Measurements from ENCODE around the gene CHRM4.
A peak's percentile ranks its signal among the peaks of the same experiment; 100 is the strongest.
"Not testable (repeated sequence)": the region's sequence is repeated elsewhere in the genome, so short reads cannot be mapped to it uniquely, and the experiment has no call there.

Gene CHRM4

DNA sequence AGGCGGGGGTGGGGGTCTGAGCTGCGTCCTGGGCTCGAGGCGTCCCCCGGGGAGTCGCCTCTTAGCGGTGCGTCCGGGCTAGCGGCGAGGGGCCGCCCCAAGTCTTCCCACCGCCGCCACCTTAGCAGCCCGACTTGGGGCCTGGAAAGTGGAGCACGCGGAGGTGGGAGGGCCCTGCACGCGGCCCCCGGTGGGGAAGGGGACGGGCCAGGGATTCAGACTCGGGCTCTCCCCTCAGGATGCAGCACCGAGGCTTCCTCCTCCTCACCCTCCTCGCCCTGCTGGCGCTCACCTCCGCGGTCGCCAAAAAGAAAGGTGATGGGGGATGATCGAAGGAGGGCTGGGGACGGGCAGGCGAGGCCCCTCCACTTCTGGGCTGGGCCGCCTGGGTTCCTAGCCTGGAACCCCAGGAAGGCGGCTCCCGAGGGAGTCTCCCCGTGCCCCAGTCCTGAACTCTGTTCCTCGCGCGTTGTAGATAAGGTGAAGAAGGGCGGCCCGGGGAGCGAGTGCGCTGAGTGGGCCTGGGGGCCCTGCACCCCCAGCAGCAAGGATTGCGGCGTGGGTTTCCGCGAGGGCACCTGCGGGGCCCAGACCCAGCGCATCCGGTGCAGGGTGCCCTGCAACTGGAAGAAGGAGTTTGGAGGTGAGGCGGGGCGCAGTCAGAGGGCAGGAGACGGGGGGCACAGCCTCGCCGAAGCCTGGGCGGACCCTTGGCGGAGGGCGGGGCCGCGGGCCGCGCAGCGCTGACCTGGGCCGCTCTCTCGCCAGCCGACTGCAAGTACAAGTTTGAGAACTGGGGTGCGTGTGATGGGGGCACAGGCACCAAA lies 9.5 kb downstream of the CHRM4 start:
- Mint-ChIP-seq H3K4me3 (peak overlapping the region; percentile 62), H3K9me3 (no peaks in the 10 kb centered on the region), H3K4me1 (ENCODE audit: low read depth) (peaks cover 33% of the 10 kb centered on the region), H3K36me3 (ENCODE audit: low read depth) (peaks cover 31% of the 10 kb centered on the region), H3K27ac (no peak overlapping the region), H3K27me3 (peaks cover 60% of the 10 kb centered on the region)
- intact Hi-C loops (cut with micrococcal nuclease): no loop called here

DNA sequence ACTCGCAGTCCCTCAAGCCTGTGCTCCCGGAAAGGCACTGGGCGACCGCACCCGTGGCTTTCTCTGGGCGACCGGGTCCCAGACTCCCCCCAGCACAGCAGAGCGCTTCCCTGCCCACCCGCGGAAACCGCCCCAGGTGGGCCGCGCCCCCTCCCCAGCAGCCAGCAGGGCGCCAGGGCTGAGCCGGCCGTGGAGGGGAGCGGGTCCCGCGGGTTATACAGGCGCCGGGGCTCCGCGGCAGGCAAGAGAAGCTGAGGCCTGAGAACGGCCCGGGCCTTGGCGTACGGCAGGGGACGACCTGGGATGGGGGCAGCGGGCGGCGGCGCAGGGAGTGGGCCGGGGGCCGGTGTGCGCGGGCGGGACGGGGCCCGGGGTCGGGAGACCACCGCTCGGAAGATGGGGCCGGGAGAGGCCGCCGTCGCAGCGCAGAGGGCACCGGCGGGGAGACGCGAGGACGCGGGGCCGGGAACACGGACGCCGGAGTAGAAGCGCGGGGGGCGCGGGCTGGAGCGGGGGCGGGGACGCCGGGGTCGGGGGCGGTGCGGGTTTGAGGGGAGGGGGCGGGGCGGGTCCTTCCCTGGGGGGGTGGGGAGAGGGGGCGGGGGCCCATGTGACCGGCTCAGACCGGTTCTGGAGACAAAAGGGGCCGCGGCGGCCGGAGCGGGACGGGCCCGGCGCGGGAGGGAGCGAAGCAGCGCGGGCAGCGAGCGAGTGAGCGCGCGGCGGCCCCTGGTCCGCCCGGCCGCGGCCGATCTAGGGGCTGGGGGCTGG lies 10.3 kb downstream of the CHRM4 start, which contains the start of gene MDK:
TSS of gene MDK (plus strand) at position 622 of the 771 bp plus-strand sequence. CDS start 389 bp downstream, outside the sequence.
- no peaks in the 10 kb centered on the region for H3K9me3 Mint-ChIP-seq
- intact Hi-C loops (cut with micrococcal nuclease): no loop called here
- peaks cover 52% of the 10 kb centered on the region for H3K27me3 Mint-ChIP-seq
- H3K4me1 Mint-ChIP-seq (ENCODE audit: low read depth): peaks cover 33% of the 10 kb centered on the region
- peak within 1 kb of the TSS; percentile 81 for H3K4me3 Mint-ChIP-seq
- H3K36me3 Mint-ChIP-seq (ENCODE audit: low read depth): peaks cover 39% of the 10 kb centered on the region
- peak within 1 kb of the TSS; percentile 60 for H3K27ac Mint-ChIP-seq

GRCh38 chr11:46380340-46381047 lies 11.1 kb downstream of the CHRM4 start:
- Mint-ChIP-seq H3K36me3 (ENCODE audit: low read depth) (peaks cover 46% of the 10 kb centered on the region), H3K4me3 (peak overlapping the region; percentile 81), H3K27ac (peak overlapping the region; percentile 60), H3K4me1 (ENCODE audit: low read depth) (peaks cover 33% of the 10 kb centered on the region), H3K27me3 (peaks cover 46% of the 10 kb centered on the region), H3K9me3 (no peaks in the 10 kb centered on the region)
- intact Hi-C loops (cut with micrococcal nuclease): no loop called here

DNA sequence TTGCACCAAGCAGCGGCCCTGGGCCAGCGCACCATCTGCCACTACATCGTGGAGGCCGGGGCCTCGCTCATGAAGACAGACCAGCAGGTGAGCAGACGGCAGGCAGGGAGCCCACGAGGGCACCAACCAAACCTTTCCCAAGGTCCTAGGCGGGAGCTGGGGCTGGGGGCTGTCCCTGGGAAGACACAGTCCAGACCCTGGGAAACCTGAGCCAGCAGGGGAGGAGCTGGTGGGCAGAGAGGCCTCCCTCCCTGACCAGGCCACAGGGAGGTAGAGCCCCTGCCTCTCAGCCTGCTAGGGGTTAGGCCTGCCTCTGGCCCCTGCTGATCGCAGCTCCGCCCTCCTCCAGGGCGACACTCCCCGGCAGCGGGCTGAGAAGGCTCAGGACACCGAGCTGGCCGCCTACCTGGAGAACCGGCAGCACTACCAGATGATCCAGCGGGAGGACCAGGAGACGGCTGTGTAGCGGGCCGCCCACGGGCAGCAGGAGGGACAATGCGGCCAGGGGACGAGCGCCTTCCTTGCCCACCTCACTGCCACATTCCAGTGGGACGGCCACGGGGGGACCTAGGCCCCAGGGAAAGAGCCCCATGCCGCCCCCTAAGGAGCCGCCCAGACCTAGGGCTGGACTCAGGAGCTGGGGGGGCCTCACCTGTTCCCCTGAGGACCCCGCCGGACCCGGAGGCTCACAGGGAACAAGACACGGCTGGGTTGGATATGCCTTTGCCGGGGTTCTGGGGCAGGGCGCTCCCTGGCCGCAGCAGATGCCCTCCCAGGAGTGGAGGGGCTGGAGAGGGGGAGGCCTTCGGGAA lies 11.9 kb downstream of the CHRM4 start:
- Mint-ChIP-seq H3K27me3 (peaks cover 38% of the 10 kb centered on the region), H3K4me1 (ENCODE audit: low read depth) (peaks cover 33% of the 10 kb centered on the region), H3K36me3 (ENCODE audit: low read depth) (peaks cover 54% of the 10 kb centered on the region)
- H3K27ac Mint-ChIP-seq; H3K9me3 Mint-ChIP-seq; H3K4me3 Mint-ChIP-seq; intact Hi-C loops (cut with micrococcal nuclease): not testable (repeated sequence)

GRCh38 chr11:46378811-46379481 lies 12.6 kb downstream of the CHRM4 start:
- peaks cover 62% of the 10 kb centered on the region for H3K36me3 Mint-ChIP-seq (ENCODE audit: low read depth)
- H3K27ac Mint-ChIP-seq: no peak overlapping the region
- H3K9me3 Mint-ChIP-seq: no peaks in the 10 kb centered on the region
- H3K4me3 Mint-ChIP-seq: no peak overlapping the region
- H3K27me3 Mint-ChIP-seq: peaks cover 30% of the 10 kb centered on the region
- H3K4me1 Mint-ChIP-seq (ENCODE audit: low read depth): peaks cover 33% of the 10 kb centered on the region
- intact Hi-C loops (cut with micrococcal nuclease): no loop called here

- H3K36me3 Mint-ChIP-seq (ENCODE audit: low read depth): peaks cover 68% of the 10 kb centered on the region
- peaks cover 24% of the 10 kb centered on the region for H3K27me3 Mint-ChIP-seq
- H3K27ac Mint-ChIP-seq: no peak overlapping the region
- H3K4me1 Mint-ChIP-seq (ENCODE audit: low read depth): peaks cover 33% of the 10 kb centered on the region
- intact Hi-C loops (cut with micrococcal nuclease): no loop called here
- no peaks in the 10 kb centered on the region for H3K9me3 Mint-ChIP-seq
- no peak overlapping the region for H3K4me3 Mint-ChIP-seq
Measured at GRCh38 chr11:46378296-46378695, 13.3 kb downstream of the CHRM4 start.

- intact Hi-C loops (cut with micrococcal nuclease): no loop called here
- H3K4me1 Mint-ChIP-seq (ENCODE audit: low read depth): peaks cover 34% of the 10 kb centered on the region
- H3K9me3 Mint-ChIP-seq: no peaks in the 10 kb centered on the region
Measured at GRCh38 chr11:46377831-46378230, 13.7 kb downstream of the CHRM4 start.

DNA sequence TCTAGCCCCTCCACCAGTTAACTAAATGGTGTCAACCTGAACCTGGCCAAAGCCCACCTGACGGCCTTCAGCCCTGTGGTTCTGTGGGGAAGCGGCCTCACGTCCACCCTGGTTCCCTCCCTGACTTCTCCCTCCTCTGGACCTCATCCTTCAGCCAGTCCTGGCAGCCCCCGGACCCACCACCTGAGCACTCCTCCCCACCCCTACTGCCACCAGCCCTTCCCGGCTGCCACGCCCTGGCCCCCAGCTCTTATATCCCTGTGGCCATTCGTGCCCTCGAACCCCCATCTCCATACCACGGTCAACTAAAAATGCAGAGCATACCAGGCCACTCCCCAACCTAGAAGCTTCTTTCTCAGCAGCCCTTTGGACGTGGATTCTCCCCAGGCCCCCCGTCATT lies 14.3 kb downstream of the CHRM4 start:
- no peak overlapping the region for H3K4me3 Mint-ChIP-seq
- H3K4me1 Mint-ChIP-seq (ENCODE audit: low read depth): peaks cover 37% of the 10 kb centered on the region
- peaks cover 78% of the 10 kb centered on the region for H3K36me3 Mint-ChIP-seq (ENCODE audit: low read depth)
- H3K9me3 Mint-ChIP-seq: no peaks in the 10 kb centered on the region
- intact Hi-C loops (cut with micrococcal nuclease): no loop called here
- peaks cover 15% of the 10 kb centered on the region for H3K27me3 Mint-ChIP-seq
- H3K27ac Mint-ChIP-seq: no peak overlapping the region

More at GRCh38 chr11:46377831-46378230, 13.7 kb downstream of the CHRM4 start:
- Mint-ChIP-seq H3K4me3 (no peak overlapping the region), H3K36me3 (ENCODE audit: low read depth) (peaks cover 73% of the 10 kb centered on the region), H3K27ac (no peak overlapping the region), H3K27me3 (peaks cover 19% of the 10 kb centered on the region)

DNA sequence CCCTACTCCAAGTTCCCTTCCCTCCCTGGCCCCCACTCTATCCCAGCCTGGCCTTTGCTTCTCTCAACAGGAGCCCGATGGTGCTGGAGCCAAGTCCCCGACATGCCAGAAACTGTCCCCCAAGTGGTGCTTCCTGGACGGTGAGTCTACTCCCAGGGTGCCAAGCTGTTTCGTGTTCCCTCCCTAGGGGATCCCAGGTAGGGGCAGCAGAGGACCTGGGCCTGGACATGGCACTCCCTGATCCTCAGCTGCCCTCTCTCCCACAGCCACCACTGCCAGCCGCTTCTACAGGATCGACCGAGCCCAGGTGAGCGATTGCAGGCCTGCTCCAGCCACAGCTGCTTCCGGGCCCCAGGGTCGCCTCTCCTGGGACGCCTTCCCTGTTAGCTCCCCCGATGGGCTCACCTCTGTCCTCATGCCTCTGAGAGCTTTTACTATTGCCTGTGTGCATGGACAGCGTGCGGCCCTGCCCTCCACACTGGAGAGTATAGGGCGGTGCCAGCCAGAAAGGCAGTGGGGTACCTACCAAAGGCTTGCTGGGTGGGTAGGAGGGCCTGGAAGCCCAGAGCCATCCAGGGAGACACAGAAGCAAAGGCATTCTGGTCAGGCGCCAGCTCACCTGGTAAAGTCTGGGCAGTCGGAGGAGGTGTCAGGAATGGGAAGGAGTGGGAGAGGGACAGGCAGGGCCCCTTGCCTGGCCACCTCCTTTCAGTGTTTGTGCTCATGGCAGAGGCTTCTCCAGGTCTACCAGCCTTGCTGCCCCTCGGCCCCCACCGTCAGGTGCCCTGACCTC lies 15.1 kb downstream of the CHRM4 start:
- Mint-ChIP-seq H3K4me3 (no peak overlapping the region), H3K36me3 (ENCODE audit: low read depth) (peaks cover 86% of the 10 kb centered on the region), H3K27ac (no peak overlapping the region), H3K4me1 (ENCODE audit: low read depth) (peaks cover 31% of the 10 kb centered on the region), H3K27me3 (peaks cover 8% of the 10 kb centered on the region), H3K9me3 (no peaks in the 10 kb centered on the region)
- intact Hi-C loops (cut with micrococcal nuclease): no loop called here

DNA sequence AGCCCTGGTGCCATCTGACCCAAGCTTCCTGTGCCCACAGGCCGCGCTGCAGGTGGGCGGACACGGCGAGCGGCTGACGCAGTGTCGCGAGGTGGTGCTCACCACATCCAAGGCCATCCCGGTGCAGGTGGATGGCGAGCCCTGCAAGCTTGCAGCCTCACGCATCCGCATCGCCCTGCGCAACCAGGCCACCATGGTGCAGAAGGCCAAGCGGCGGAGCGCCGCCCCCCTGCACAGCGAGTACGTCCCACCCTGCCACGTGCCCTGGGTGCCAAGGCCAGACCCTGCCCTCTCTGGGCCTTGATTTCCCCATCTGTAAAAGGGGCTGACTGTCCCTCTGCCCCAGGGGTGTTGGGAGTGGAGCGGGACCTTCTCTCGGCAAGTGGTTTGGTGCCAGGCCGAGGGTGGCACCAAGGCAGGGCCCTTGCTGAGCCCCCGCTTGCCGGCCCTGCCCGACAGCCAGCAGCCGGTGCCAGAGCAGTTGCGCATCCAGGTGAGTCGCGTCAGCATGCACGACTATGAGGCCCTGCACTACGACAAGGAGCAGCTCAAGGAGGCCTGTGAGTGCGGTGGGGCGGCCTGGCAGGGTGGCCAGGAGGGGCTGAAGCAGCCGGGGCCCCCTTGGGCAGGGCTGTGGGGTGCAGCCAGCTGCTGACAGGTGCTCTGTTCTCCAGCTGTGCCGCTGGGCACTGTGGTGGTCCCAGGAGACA lies 16.0 kb downstream of the CHRM4 start:
- peaks cover 31% of the 10 kb centered on the region for H3K4me1 Mint-ChIP-seq (ENCODE audit: low read depth)
- H3K27me3 Mint-ChIP-seq: peaks cover 2% of the 10 kb centered on the region
- intact Hi-C loops (cut with micrococcal nuclease): no loop called here
- H3K27ac Mint-ChIP-seq: no peak overlapping the region
- no peak overlapping the region for H3K4me3 Mint-ChIP-seq
- no peaks in the 10 kb centered on the region for H3K9me3 Mint-ChIP-seq
- H3K36me3 Mint-ChIP-seq (ENCODE audit: low read depth): peaks cover 94% of the 10 kb centered on the region

- peaks cover 98% of the 10 kb centered on the region for H3K36me3 Mint-ChIP-seq (ENCODE audit: low read depth)
- H3K27me3 Mint-ChIP-seq: no peaks in the 10 kb centered on the region
- intact Hi-C loops (cut with micrococcal nuclease): no loop called here
- H3K9me3 Mint-ChIP-seq: no peaks in the 10 kb centered on the region
- H3K4me3 Mint-ChIP-seq: no peak overlapping the region
- no peak overlapping the region for H3K27ac Mint-ChIP-seq
- peaks cover 27% of the 10 kb centered on the region for H3K4me1 Mint-ChIP-seq (ENCODE audit: low read depth)
Measured at GRCh38 chr11:46374815-46375214, 16.8 kb downstream of the CHRM4 start.

Measured in dendritic cell treated with granulocyte-macrophage colony-stimulating factor and Interleukin-4, amounts not matched to agents 40 ng/mL and 50 ng/mL, for 4 days (primary cell).